Measurements from ENCODE around the gene EFHB.

Gene EFHB

GRCh38 chr3:19934098-19934566, at the start of gene EFHB:
Gene EFHB, minus strand, starts transcription at chr3:19934217. Its CDS starts 199 bp downstream, at chr3:19934018.
- no peaks in the 10 kb centered on the region for H3K36me3 ChIP-seq (ENCODE audit: insufficient read depth, low read length)
- H3K79me2 ChIP-seq (ENCODE audit: insufficient read depth, low read length): no peaks in the 10 kb centered on the region
- no peak for DNase-seq
- no peaks in the 10 kb centered on the region for H4K20me1 ChIP-seq (ENCODE audit: insufficient read depth, low read length)
- H3K4me1 ChIP-seq (ENCODE audit: insufficient read depth, low read length): no peaks in the 10 kb centered on the region
- no peak within 1 kb of the TSS for H3K4me2 ChIP-seq (ENCODE audit: insufficient read depth, low read length)
- H3K9ac ChIP-seq (ENCODE audit: low read depth, low read length): no peak within 1 kb of the TSS
- H3K27ac ChIP-seq (ENCODE audit: low read length): no peak within 1 kb of the TSS
- H2AFZ ChIP-seq (ENCODE audit: low read depth, low read length): no peak within 1 kb of the TSS
- ATAC-seq (ENCODE audit: insufficient read depth, low read depth): no peak
- TF ChIP-seq EZH2 (IDR thresholded peaks at IDR 0.05; ENCODE audit: borderline replicate concordance, low read depth, low read length, severe bottlenecking): no peak
- TF ChIP-seq CTCF (IDR thresholded peaks at IDR 0.05; ENCODE audit: borderline replicate concordance, extremely low read depth, low read length, poor library complexity, severe bottlenecking): no peak
- H3K4me3 ChIP-seq (ENCODE audit: low read depth in 1 of 2, low read length in 2 of 2): no peak within 1 kb of the TSS
- no peaks in the 10 kb centered on the region for H3K9me3 ChIP-seq (ENCODE audit: insufficient read depth, low read length, severe bottlenecking)
- no peaks in the 10 kb centered on the region for H3K27me3 ChIP-seq (ENCODE audit: insufficient read depth, low read length, poor library complexity)

GRCh38 chr3:19972054-19972453, 38.0 kb upstream of the EFHB start:
- Histone ChIP-seq H3K36me3 (ENCODE audit: insufficient read depth, low read length) (peaks cover 35% of the 10 kb centered on the region), H3K4me1 (ENCODE audit: insufficient read depth, low read length) (no peaks in the 10 kb centered on the region), H3K27ac (ENCODE audit: low read length) (no peak overlapping the region), H2AFZ (ENCODE audit: low read depth, low read length) (no peak overlapping the region), H3K9ac (ENCODE audit: low read depth, low read length) (no peak overlapping the region), H3K79me2 (ENCODE audit: insufficient read depth, low read length) (peaks cover 59% of the 10 kb centered on the region), H3K4me3 (ENCODE audit: low read depth in 1 of 2, low read length in 2 of 2) (no peak overlapping the region), H3K9me3 (ENCODE audit: insufficient read depth, low read length, severe bottlenecking) (no peaks in the 10 kb centered on the region), H4K20me1 (ENCODE audit: insufficient read depth, low read length) (peaks cover 17% of the 10 kb centered on the region), H3K27me3 (ENCODE audit: insufficient read depth, low read length, poor library complexity) (no peaks in the 10 kb centered on the region), H3K4me2 (ENCODE audit: insufficient read depth, low read length) (no peak overlapping the region)
- ATAC-seq (ENCODE audit: insufficient read depth, low read depth): no peak
- no peak for DNase-seq
- no peak for TF ChIP-seq CTCF (IDR thresholded peaks at IDR 0.05; ENCODE audit: borderline replicate concordance, extremely low read depth, low read length, poor library complexity, severe bottlenecking)
- TF ChIP-seq EZH2 (IDR thresholded peaks at IDR 0.05; ENCODE audit: borderline replicate concordance, low read depth, low read length, severe bottlenecking): no peak

GRCh38 chr3:19970327-19970726, 36.3 kb upstream of the EFHB start:
- no peaks in the 10 kb centered on the region for H3K4me1 ChIP-seq (ENCODE audit: insufficient read depth, low read length)
- no peak for ATAC-seq (ENCODE audit: insufficient read depth, low read depth)
- H3K9ac ChIP-seq (ENCODE audit: low read depth, low read length): no peak overlapping the region
- H3K36me3 ChIP-seq (ENCODE audit: insufficient read depth, low read length): peaks cover 30% of the 10 kb centered on the region
- H3K27ac ChIP-seq (ENCODE audit: low read length): no peak overlapping the region
- no peaks in the 10 kb centered on the region for H3K27me3 ChIP-seq (ENCODE audit: insufficient read depth, low read length, poor library complexity)
- no peak overlapping the region for H3K4me3 ChIP-seq (ENCODE audit: low read depth in 1 of 2, low read length in 2 of 2)
- peaks cover 76% of the 10 kb centered on the region for H3K79me2 ChIP-seq (ENCODE audit: insufficient read depth, low read length)
- no peak overlapping the region for H2AFZ ChIP-seq (ENCODE audit: low read depth, low read length)
- DNase-seq: no peak
- no peak overlapping the region for H3K4me2 ChIP-seq (ENCODE audit: insufficient read depth, low read length)
- TF ChIP-seq EZH2 (IDR thresholded peaks at IDR 0.05; ENCODE audit: borderline replicate concordance, low read depth, low read length, severe bottlenecking) (no peak), CTCF (IDR thresholded peaks at IDR 0.05; ENCODE audit: borderline replicate concordance, extremely low read depth, low read length, poor library complexity, severe bottlenecking) (no peak)
- no peaks in the 10 kb centered on the region for H3K9me3 ChIP-seq (ENCODE audit: insufficient read depth, low read length, severe bottlenecking)
- peaks cover 30% of the 10 kb centered on the region for H4K20me1 ChIP-seq (ENCODE audit: insufficient read depth, low read length)

- Histone ChIP-seq H3K27ac (ENCODE audit: low read length) (no peak overlapping the region), H3K79me2 (ENCODE audit: insufficient read depth, low read length) (peaks cover 97% of the 10 kb centered on the region), H3K4me3 (ENCODE audit: low read depth in 1 of 2, low read length in 2 of 2) (no peak overlapping the region), H3K9me3 (ENCODE audit: insufficient read depth, low read length, severe bottlenecking) (no peaks in the 10 kb centered on the region), H3K4me1 (ENCODE audit: insufficient read depth, low read length) (no peaks in the 10 kb centered on the region), H2AFZ (ENCODE audit: low read depth, low read length) (no peak overlapping the region), H3K27me3 (ENCODE audit: insufficient read depth, low read length, poor library complexity) (no peaks in the 10 kb centered on the region), H3K4me2 (ENCODE audit: insufficient read depth, low read length) (no peak overlapping the region), H3K36me3 (ENCODE audit: insufficient read depth, low read length) (peaks cover 27% of the 10 kb centered on the region), H3K9ac (ENCODE audit: low read depth, low read length) (no peak overlapping the region), H4K20me1 (ENCODE audit: insufficient read depth, low read length) (peaks cover 43% of the 10 kb centered on the region)
- DNase-seq (no peak), ATAC-seq (ENCODE audit: insufficient read depth, low read depth) (no peak)
- TF ChIP-seq CTCF (IDR thresholded peaks at IDR 0.05; ENCODE audit: borderline replicate concordance, extremely low read depth, low read length, poor library complexity, severe bottlenecking): no peak
- TF ChIP-seq EZH2 (IDR thresholded peaks at IDR 0.05; ENCODE audit: borderline replicate concordance, low read depth, low read length, severe bottlenecking): no peak
Observed at GRCh38 chr3:19967812-19968211, 33.8 kb upstream of the EFHB start.
